ENCODE data around the gene ENPEP.
"Not testable (repeated sequence)": the region's sequence is repeated elsewhere in the genome, so short reads cannot be mapped to it uniquely, and the experiment has no call there.

The ENPEP gene

GRCh38 chr4:110526589-110526988, 50.6 kb downstream of the ENPEP start:
- no peak for DNase-seq

GRCh38 chr4:110527156-110527555, 51.2 kb downstream of the ENPEP start:
- DNase-seq: no peak

- no peak for DNase-seq
These were observed 57.1 kb downstream of the ENPEP start for GRCh38 chr4:110532901-110533589.

- no peak for DNase-seq
These were observed 57.6 kb downstream of the ENPEP start for GRCh38 chr4:110533590-110533910.

- DNase-seq: no peak
These were observed 58.0 kb downstream of the ENPEP start for GRCh38 chr4:110533940-110534339.

GRCh38 chr4:110540581-110540980, 64.6 kb downstream of the ENPEP start:
- DNase-seq: no peak

- no peak for DNase-seq
These were observed 65.1 kb downstream of the ENPEP start for GRCh38 chr4:110540982-110541451.

- DNase-seq: no peak
These were observed 67.6 kb downstream of the ENPEP start for GRCh38 chr4:110543577-110543976.

GRCh38 chr4:110544594-110544993, 68.6 kb downstream of the ENPEP start:
- no peak for DNase-seq

- DNase-seq: no peak
These were observed 74.3 kb downstream of the ENPEP start for GRCh38 chr4:110550260-110550659.

- no peak for DNase-seq
These were observed 77.2 kb downstream of the ENPEP start for GRCh38 chr4:110553197-110553596.

- no peak for DNase-seq
These were observed 91.3 kb downstream of the ENPEP start for GRCh38 chr4:110567214-110567613.

GRCh38 chr4:110576696-110577095, 100.7 kb downstream of the ENPEP start:
- not testable (repeated sequence) for DNase-seq

GRCh38 chr4:110586131-110586850, 110.3 kb downstream of the ENPEP start:
- no peak for DNase-seq

- DNase-seq: no peak
These were observed 111.8 kb downstream of the ENPEP start for GRCh38 chr4:110587666-110588285.

- DNase-seq: no peak
These were observed 113.3 kb downstream of the ENPEP start for GRCh38 chr4:110589297-110589696.

GRCh38 chr4:110595583-110595982, 119.6 kb downstream of the ENPEP start:
- no peak for DNase-seq

- DNase-seq: no peak
These were observed 120.5 kb downstream of the ENPEP start for GRCh38 chr4:110596431-110596830.

- DNase-seq: no peak
These were observed 121.6 kb downstream of the ENPEP start for GRCh38 chr4:110597582-110597981.

GRCh38 chr4:110602061-110602460, 126.1 kb downstream of the ENPEP start:
- no peak for DNase-seq

- no peak for DNase-seq
These were observed 129.1 kb downstream of the ENPEP start for GRCh38 chr4:110605077-110605476.

- DNase-seq: no peak
These were observed 133.2 kb downstream of the ENPEP start for GRCh38 chr4:110609044-110609750.

GRCh38 chr4:110610620-110610939, 134.6 kb downstream of the ENPEP start:
- no peak for DNase-seq
